KMS-11 (cell line): ENCODE data around the gene ALPK3.

ENCODE experiments used
- H2AFZ ChIP-seq: fragments of 200-600 bp; sonication (generic); 2 replicates; pipeline ENCODE4 v1.6.1; 2016; ENCODE audit warnings: antibody characterized with exemption, mixed run types, low read depth
- H3K27ac ChIP-seq: fragments of 200-600 bp; sonication (generic); 2 replicates; pipeline ENCODE4 v1.6.1; 2016; ENCODE audit warnings: mild to moderate bottlenecking, mixed run types
- H3K27me3 ChIP-seq: fragments of 200-600 bp; sonication (generic); 2 replicates; pipeline ENCODE4 v1.6.1; 2017; ENCODE audit warnings: mild to moderate bottlenecking, low read depth, mixed run types, moderate library complexity; ENCODE audit not compliant: insufficient read depth
- H3K36me3 ChIP-seq: fragments of 200-600 bp; sonication (generic); 2 replicates; pipeline ENCODE4 v1.6.1; 2017; ENCODE audit warnings: mild to moderate bottlenecking, mixed run types; ENCODE audit not compliant: insufficient read depth
- H3K4me1 ChIP-seq: fragments of 200-600 bp; sonication (generic); 2 replicates; pipeline ENCODE4 v1.6.1; 2016; ENCODE audit warnings: mild to moderate bottlenecking, low read depth, mixed run types; ENCODE audit not compliant: poor library complexity, severe bottlenecking
- H3K4me2 ChIP-seq: fragments of 200-600 bp; sonication (generic); 2 replicates; pipeline ENCODE4 v1.7.0; 2016; ENCODE audit warnings: mild to moderate bottlenecking, mixed run types
- H3K4me3 ChIP-seq: fragments of 200-600 bp; sonication (generic); IDR thresholded peaks from 2 replicates; pipeline ENCODE4 v1.6.1; 2017; ENCODE audit warnings: low read depth, low read length, mixed read lengths; ENCODE audit not compliant: insufficient read depth
- H3K79me2 ChIP-seq: fragments of 200-600 bp; sonication (generic); 2 replicates; pipeline ENCODE4 v1.6.1; 2016; ENCODE audit warnings: low read depth, mixed run types; ENCODE audit not compliant: insufficient read depth
- H3K9ac ChIP-seq: fragments of 200-600 bp; sonication (generic); 2 replicates; pipeline ENCODE4 v1.6.1; 2016; ENCODE audit warnings: mild to moderate bottlenecking, mixed run types
- H4K20me1 ChIP-seq: fragments of 200-600 bp; sonication (generic); 2 replicates; pipeline ENCODE4 v1.6.1; 2016; ENCODE audit warnings: mild to moderate bottlenecking, mixed run types; ENCODE audit not compliant: insufficient read depth
- TF ChIP-seq, protein P1 (sequence below): fragments of 200-600 bp; sonication (generic); conservative IDR thresholded peaks from 2 replicates; pipeline ENCODE4 v1.6.1; 2017; ENCODE audit warnings: low read depth, mild to moderate bottlenecking, antibody characterized with exemption, low read length, moderate library complexity, mixed read lengths

Gene ALPK3

GRCh38 chr15:84881520-84881830 is 64.3 kb downstream of the ALPK3 start:
- no peak overlapping the region for H3K4me3 ChIP-seq
- H3K36me3 ChIP-seq = no peaks in the 10 kb centered on the region

DNA sequence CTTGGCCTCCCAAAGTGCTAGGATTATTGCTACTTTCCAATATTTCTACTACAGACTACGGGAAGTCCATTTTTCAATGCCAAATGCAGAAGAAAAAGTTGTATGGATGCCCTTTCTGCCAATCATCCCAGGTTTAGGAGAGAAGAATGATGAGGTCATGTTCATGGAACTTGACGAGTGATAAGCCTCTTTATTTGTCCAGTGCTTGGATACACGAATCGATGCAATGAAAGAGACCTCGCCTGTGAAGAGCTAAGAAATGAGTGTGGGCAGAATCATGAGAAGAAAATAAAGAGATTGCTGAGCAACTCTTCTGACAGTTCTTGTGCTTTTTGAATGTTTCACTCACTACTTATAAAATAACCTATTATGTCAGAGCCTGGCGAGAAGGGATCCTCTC is 66.3 kb downstream of the ALPK3 start:
- Histone ChIP-seq H3K79me2 (no peaks in the 10 kb centered on the region), H3K27ac (no peak overlapping the region), H3K9ac (no peak overlapping the region), H3K27me3 (no peaks in the 10 kb centered on the region), H3K4me2 (no peak overlapping the region), H3K36me3 (no peaks in the 10 kb centered on the region), H3K4me3 (no peak overlapping the region), H2AFZ (no peak overlapping the region), H3K4me1 (no peaks in the 10 kb centered on the region), H4K20me1 (no peaks in the 10 kb centered on the region)
- TF ChIP-seq, protein P1, sequence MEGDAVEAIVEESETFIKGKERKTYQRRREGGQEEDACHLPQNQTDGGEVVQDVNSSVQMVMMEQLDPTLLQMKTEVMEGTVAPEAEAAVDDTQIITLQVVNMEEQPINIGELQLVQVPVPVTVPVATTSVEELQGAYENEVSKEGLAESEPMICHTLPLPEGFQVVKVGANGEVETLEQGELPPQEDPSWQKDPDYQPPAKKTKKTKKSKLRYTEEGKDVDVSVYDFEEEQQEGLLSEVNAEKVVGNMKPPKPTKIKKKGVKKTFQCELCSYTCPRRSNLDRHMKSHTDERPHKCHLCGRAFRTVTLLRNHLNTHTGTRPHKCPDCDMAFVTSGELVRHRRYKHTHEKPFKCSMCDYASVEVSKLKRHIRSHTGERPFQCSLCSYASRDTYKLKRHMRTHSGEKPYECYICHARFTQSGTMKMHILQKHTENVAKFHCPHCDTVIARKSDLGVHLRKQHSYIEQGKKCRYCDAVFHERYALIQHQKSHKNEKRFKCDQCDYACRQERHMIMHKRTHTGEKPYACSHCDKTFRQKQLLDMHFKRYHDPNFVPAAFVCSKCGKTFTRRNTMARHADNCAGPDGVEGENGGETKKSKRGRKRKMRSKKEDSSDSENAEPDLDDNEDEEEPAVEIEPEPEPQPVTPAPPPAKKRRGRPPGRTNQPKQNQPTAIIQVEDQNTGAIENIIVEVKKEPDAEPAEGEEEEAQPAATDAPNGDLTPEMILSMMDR = no peak

More at GRCh38 chr15:84881520-84881830, 64.3 kb downstream of the ALPK3 start:
- Histone ChIP-seq H3K27me3 (no peaks in the 10 kb centered on the region), H3K9ac (no peak overlapping the region), H2AFZ (no peak overlapping the region), H4K20me1 (no peaks in the 10 kb centered on the region), H3K27ac (no peak overlapping the region), H3K4me1 (no peaks in the 10 kb centered on the region), H3K79me2 (no peaks in the 10 kb centered on the region), H3K4me2 (no peak overlapping the region)
- TF ChIP-seq, protein P1 = no peak

GRCh38 chr15:84883916-84884781 is 67.0 kb downstream of the ALPK3 start, which contains the start of gene SLC28A1:
Gene SLC28A1, plus strand, starts transcription at chr15:84884662. Its CDS starts 3,099 bp downstream, at chr15:84887761.
- Histone ChIP-seq H3K4me2 (no peak within 1 kb of the TSS), H3K27me3 (no peaks in the 10 kb centered on the region), H4K20me1 (no peaks in the 10 kb centered on the region), H3K4me3 (no peak within 1 kb of the TSS), H3K4me1 (no peaks in the 10 kb centered on the region), H3K9ac (no peak within 1 kb of the TSS), H3K27ac (no peak within 1 kb of the TSS), H3K36me3 (no peaks in the 10 kb centered on the region), H3K79me2 (no peaks in the 10 kb centered on the region), H2AFZ (no peak within 1 kb of the TSS)
- TF ChIP-seq, protein P1 = no peak

DNA sequence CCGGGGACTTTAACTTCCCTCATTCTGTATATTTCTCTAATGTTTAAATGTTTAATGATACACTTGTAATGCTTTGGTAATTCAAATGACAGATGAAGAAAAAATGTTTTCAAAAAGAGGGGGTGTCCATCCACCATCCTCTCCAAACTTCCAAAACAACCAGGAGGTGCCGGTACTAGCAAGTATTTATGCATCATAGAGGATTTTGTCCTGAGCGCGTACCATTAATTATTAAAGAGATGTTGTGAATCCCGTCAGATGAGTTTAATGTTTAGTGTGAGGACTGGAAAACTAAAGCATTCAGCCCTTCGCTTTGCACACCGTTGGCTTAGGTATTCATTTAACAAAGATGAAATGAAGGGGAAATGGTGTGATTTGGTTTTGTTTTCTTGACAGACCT is 68.6 kb downstream of the ALPK3 start:
- TF ChIP-seq, protein P1 = no peak
- Histone ChIP-seq H3K4me1 (no peaks in the 10 kb centered on the region), H3K36me3 (no peaks in the 10 kb centered on the region), H3K79me2 (no peaks in the 10 kb centered on the region), H3K27me3 (no peaks in the 10 kb centered on the region), H3K4me2 (no peak overlapping the region), H3K27ac (no peak overlapping the region), H4K20me1 (no peaks in the 10 kb centered on the region), H2AFZ (no peak overlapping the region), H3K9ac (no peak overlapping the region), H3K4me3 (no peak overlapping the region)
